ENCODE data around the gene CELA3A.
"Not testable (repeated sequence)": the region's sequence is repeated elsewhere in the genome, so short reads cannot be mapped to it uniquely, and the experiment has no call there.

CELA3A gene

DNA sequence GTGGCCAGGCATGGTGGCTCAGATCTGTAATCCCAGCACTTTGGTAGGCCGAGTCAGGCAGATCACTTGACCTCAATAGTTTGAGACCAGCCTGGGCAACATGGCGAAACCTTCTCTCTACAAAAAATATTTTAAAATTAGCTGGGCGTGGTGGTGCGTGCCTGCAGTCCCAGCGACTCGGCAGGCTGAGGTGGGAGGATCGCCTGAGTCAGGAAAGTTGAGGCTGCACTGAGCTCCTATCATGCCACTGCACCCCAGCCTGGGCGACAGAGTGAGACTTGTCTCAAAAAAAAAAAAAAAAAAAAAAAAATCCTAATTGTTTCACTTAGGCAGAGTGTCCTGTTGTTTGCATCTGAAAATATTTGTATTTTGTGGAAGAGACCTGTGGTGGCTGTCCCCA is 6.7 kb upstream of the CELA3A start:
- H3K4me1 ChIP-seq = not testable (repeated sequence)

DNA sequence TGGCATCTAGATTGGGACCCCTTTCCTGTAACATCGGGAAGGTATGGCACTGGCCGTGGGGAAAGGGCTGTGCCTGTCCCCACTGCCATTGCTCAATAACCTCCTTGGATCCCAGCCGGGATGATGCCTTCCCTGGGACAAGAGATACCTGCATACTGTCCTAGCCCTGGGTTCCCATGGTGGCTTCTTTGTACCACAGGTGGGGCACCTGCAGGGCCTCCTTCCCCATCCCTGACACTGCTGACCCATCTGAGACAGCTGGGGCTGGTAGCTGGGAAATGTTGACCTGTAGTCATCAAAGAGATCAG is 4.8 kb upstream of the CELA3A start:
- in situ Hi-C loops (cut with MboI; ENCODE audit: low sequenced_read_pairs); H3K4me1 ChIP-seq; DNase-seq (ENCODE audit: low spot score in 2 of 2): not testable (repeated sequence)

More for the DNA sequence above, 6.7 kb upstream of the CELA3A start:
- H3K4me3 ChIP-seq; H3K9me3 ChIP-seq; H3K27me3 ChIP-seq (ENCODE audit: low read depth); DNase-seq (ENCODE audit: low spot score in 2 of 2); in situ Hi-C loops (cut with MboI; ENCODE audit: low sequenced_read_pairs); H3K36me3 ChIP-seq (replicated peaks): not testable (repeated sequence)

DNA sequence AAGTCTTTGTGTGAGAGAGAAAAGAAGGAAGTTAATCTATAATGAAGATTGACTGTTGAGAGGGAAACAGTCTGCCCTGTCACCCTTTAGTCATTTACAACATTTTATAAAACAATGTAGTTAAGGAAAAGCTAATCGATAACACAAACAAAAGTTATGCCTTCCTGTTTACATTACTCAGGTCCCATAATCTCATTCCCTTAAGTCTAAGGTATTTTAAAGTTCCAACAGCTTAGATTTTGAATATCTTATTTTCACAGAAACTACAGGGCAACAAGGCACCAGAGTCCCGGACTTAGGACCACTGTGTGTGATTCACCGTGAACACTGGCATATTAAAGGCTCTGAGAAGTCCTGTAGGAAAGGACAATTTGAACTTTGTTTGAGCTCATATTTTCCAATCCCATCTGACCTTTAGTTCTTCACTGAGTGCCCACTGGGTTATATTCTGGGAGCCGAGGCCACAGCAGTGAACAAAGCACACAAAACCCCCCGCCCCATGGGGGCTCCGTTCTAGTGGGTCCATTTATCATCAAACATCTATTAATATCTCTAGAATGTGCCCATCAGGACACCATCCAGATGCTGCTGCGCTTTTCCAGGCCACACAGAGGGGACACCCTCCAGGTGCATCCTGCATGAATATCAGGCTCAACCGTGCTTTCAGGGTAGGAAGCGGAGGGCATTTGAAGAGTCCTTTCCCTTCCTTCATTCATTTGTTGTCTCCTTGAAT is 3.4 kb upstream of the CELA3A start:
- H3K4me3 ChIP-seq; in situ Hi-C loops (cut with MboI; ENCODE audit: low sequenced_read_pairs); H3K4me1 ChIP-seq; DNase-seq (ENCODE audit: low spot score in 2 of 2); H3K27me3 ChIP-seq (ENCODE audit: low read depth); H3K9me3 ChIP-seq; H3K36me3 ChIP-seq (replicated peaks): not testable (repeated sequence)

More for the DNA sequence above, 4.8 kb upstream of the CELA3A start:
- not testable (repeated sequence) for H3K27me3 ChIP-seq (ENCODE audit: low read depth); H3K9me3 ChIP-seq; H3K36me3 ChIP-seq (replicated peaks); H3K4me3 ChIP-seq

DNA sequence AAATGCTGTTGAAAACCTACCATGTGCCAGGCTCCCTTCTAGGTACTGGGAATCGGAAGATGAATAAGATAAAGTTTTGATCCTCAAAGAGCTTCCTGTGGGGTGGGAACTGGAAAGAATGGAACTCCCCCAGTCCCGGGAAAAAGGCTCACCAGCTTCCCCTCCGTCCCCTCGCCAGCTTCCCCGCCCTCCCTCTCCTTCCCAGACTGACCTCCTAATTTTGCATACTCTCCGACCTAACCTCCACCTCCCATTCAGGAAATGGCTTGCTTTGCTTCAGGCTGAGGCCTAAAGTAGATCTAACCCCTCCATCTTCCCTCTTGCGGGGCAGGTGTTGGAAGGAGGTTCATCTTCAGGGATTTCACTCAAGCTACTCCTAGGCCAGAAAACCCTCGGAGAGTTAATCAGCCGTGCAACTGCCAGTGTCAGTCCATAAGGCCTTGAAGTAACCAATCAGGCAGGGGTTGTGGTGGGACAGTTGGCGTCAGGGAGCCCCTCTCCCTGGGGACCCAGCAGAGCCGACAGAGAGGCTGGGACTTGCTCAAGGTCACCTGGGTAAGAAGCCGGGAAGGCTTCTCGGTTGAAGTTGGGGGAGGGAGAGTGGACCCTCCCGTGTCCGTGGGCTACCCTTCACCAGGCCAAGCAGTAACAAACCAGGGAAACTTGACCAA is 2.7 kb upstream of the CELA3A start:
- H3K4me1 ChIP-seq; H3K27me3 ChIP-seq (ENCODE audit: low read depth); H3K4me3 ChIP-seq; H3K9me3 ChIP-seq; in situ Hi-C loops (cut with MboI; ENCODE audit: low sequenced_read_pairs); DNase-seq (ENCODE audit: low spot score in 2 of 2); H3K36me3 ChIP-seq (replicated peaks): not testable (repeated sequence)

DNA sequence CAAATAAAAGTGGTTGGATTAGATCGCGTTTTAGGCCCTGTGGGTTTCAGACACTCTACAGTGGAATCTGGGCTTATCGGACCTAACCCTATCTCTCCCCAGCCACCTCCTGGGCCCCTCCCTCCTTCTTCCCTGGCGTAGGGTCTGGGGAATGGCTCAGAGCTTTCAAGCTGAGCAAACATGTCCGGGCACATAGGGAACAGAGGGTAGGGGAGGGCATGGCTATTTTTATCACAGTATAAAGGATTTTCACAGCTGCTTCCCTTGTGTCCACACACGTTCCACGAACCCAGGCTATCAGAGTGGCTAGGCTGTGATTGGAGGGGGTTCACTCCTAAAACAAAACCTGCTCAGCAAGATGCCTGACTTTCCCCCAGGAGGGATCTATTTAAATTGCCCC is 1.8 kb upstream of the CELA3A start:
- H3K36me3 ChIP-seq (replicated peaks); in situ Hi-C loops (cut with MboI; ENCODE audit: low sequenced_read_pairs); H3K4me1 ChIP-seq; H3K27me3 ChIP-seq (ENCODE audit: low read depth); DNase-seq (ENCODE audit: low spot score in 2 of 2); H3K4me3 ChIP-seq; H3K9me3 ChIP-seq: not testable (repeated sequence)

DNA sequence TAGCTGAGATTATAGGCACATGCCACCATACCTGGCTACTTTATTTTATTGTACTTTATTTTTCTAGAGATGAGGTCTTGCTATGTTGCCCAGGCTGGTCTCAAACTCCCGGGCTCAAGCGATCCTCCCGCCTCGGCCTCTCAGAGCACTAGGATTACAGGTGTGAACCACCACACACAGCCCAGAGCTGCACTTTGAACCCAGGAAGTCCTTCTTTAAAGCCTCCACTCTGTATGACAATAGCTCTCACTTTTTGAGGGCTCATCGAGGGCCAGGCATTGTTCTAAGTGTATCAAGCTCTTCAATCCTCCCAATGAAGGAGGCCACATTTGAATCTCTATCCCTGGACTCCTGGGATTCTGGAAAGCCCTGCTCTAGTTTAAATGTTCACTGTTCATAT is 1.0 kb downstream of the CELA3A start:
- H3K4me1 ChIP-seq; H3K27me3 ChIP-seq (ENCODE audit: low read depth); H3K9me3 ChIP-seq; DNase-seq (ENCODE audit: low spot score in 2 of 2); H3K4me3 ChIP-seq; H3K36me3 ChIP-seq (replicated peaks); in situ Hi-C loops (cut with MboI; ENCODE audit: low sequenced_read_pairs): not testable (repeated sequence)

DNA sequence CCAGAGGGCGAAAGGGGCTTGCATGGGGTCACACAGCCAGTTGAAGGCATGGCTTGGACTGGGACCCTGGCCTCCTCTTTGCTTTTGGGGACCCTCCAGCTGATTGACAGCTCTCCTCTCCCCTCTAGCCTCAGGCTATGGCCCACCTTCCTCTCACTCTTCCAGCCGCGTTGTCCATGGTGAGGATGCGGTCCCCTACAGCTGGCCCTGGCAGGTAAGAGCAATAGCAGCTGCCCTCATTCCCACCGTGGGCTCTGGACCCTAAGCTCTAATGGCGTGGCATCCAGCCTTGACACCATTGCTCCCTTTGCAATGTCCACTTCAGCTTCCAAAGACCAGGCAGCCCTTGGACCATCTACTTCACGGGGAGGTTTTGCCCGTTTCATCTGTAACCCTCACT is 1.4 kb downstream of the CELA3A start:
- in situ Hi-C loops (cut with MboI; ENCODE audit: low sequenced_read_pairs); DNase-seq (ENCODE audit: low spot score in 2 of 2); H3K9me3 ChIP-seq; H3K4me1 ChIP-seq; H3K4me3 ChIP-seq; H3K27me3 ChIP-seq (ENCODE audit: low read depth); H3K36me3 ChIP-seq (replicated peaks): not testable (repeated sequence)

DNA sequence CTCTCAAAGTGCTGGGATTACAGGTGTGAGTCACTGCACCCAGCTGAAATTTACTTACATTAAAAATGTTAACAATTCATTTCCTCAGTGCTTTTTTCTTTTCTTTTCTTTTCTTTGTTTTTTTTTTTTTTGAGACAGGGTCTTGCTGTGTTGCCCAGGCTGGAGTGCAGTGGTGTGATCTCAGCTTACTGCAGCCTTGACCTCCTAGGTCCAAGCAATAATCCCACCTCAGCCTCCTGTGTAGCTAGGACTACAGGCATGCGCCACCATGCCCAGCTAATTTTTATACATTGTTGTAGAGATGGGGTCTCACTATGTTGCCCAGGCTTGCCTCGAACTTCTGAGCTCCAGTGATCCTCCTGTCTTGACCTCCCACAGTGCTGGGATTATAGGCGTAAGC is 2.5 kb downstream of the CELA3A start:
- in situ Hi-C loops (cut with MboI; ENCODE audit: low sequenced_read_pairs); H3K36me3 ChIP-seq (replicated peaks); H3K4me1 ChIP-seq; H3K4me3 ChIP-seq; DNase-seq (ENCODE audit: low spot score in 2 of 2); H3K9me3 ChIP-seq; H3K27me3 ChIP-seq (ENCODE audit: low read depth): not testable (repeated sequence)

DNA sequence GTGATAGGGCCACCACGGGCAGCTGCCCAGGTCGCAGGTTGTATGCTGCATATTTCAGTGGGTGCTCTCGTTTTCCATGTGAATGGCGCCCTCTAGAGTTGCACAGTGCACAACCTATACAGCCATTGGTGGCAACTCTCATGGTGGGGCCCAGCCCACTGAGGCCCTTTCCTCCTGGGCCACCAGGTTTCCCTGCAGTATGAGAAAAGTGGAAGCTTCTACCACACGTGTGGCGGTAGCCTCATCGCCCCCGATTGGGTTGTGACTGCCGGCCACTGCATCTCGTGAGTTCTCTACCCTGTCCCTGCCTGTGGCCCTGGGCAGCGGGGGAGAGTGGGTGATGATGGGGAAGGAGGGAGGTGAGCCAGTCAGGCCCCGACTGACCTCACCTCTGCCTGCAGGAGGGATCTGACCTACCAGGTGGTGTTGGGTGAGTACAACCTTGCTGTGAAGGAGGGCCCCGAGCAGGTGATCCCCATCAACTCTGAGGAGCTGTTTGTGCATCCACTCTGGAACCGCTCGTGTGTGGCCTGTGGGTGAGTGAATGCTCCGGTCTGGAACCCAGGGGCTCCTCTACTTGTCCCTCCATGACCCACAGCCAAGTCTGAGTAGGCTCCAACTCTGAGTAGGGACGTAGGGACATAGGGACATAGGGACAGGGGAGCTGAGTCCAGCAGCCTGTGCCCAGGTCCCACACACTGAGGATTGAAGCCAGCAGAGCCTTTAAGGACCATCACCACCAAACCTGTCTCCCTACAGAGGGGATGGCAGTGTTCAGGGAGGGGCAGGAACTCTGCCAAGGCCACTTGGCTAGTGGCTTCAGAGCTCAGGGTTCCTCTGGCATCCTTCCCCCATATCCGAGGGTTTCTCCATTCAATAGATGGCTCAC is 4.0 kb downstream of the CELA3A start:
- H3K4me3 ChIP-seq; H3K36me3 ChIP-seq (replicated peaks); H3K4me1 ChIP-seq; in situ Hi-C loops (cut with MboI; ENCODE audit: low sequenced_read_pairs); H3K27me3 ChIP-seq (ENCODE audit: low read depth); H3K9me3 ChIP-seq: not testable (repeated sequence)
- DNase-seq (ENCODE audit: low spot score in 2 of 2) = peak in 1 of 2 experiments; percentile 76

DNA sequence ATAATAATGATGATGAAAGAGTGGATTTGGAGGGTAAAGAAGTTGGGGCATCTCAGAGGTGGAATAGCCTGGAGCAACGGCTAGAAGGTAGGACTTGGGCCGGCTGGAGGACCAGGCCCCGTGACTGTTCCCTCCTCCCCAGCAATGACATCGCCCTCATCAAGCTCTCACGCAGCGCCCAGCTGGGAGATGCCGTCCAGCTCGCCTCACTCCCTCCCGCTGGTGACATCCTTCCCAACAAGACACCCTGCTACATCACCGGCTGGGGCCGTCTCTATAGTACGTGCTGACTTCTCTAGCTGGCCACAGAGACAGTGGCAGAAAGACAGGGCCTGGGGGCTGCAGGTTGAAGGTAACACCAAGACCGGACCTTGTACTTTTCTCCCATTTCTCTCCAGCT is 5.3 kb downstream of the CELA3A start:
- H3K27me3 ChIP-seq (ENCODE audit: low read depth); H3K4me1 ChIP-seq; in situ Hi-C loops (cut with MboI; ENCODE audit: low sequenced_read_pairs); H3K4me3 ChIP-seq; H3K9me3 ChIP-seq; H3K36me3 ChIP-seq (replicated peaks); DNase-seq (ENCODE audit: low spot score in 2 of 2): not testable (repeated sequence)

DNA sequence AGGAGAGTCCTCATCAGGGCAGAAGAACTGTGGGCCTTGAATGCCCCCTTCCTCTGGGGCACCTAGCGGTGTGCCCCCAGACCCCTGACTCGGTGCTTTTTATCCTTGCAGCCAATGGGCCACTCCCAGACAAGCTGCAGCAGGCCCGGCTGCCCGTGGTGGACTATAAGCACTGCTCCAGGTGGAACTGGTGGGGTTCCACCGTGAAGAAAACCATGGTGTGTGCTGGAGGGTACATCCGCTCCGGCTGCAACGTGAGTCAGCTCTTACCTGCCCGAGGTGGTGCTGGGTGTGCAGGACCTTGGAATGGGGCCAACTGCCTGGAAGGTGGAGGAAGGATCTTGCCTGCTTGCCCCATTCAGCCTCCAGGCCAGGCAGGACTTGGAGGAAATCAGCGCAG is 5.8 kb downstream of the CELA3A start:
- H3K27me3 ChIP-seq (ENCODE audit: low read depth); H3K4me3 ChIP-seq; H3K36me3 ChIP-seq (replicated peaks); in situ Hi-C loops (cut with MboI; ENCODE audit: low sequenced_read_pairs); H3K4me1 ChIP-seq; DNase-seq (ENCODE audit: low spot score in 2 of 2); H3K9me3 ChIP-seq: not testable (repeated sequence)

DNA sequence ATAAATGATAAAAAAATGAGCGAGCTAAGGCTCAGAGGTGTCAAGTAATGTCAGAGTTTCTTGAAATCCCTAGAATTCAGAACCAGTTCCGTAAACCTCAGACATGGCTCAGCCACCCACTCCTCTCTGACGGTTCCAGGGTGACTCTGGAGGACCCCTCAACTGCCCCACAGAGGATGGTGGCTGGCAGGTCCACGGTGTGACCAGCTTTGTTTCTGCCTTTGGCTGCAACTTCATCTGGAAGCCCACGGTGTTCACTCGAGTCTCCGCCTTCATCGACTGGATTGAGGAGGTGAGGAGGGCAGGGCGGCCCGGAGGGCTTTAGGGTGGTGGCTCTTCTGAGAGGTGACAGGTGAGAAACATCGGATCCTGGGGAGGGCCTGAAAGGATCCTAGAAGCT is 8.1 kb downstream of the CELA3A start:
- H3K36me3 ChIP-seq (replicated peaks); H3K9me3 ChIP-seq; in situ Hi-C loops (cut with MboI; ENCODE audit: low sequenced_read_pairs); H3K27me3 ChIP-seq (ENCODE audit: low read depth); H3K4me1 ChIP-seq; DNase-seq (ENCODE audit: low spot score in 2 of 2); H3K4me3 ChIP-seq: not testable (repeated sequence)

DNA sequence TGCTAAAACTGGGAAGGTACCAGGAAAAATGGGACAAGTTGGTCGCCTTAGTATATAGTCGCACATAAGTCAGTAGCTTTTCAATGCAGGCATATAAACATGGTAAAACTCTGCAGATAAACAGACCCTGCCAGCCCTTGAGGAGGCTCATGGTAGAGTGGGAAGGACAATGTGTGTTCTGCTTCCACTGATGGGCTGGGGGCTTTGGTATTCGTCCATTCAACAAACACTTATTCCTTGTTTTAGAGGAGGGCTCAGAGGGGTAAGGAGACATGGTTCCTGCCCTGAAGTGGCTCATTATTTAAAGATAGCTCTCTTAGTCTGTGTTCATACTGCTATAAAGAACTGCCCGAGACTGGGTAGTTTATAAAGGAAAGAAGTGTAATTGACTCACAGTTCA is 11.3 kb downstream of the CELA3A start:
- in situ Hi-C loops (cut with MboI; ENCODE audit: low sequenced_read_pairs); H3K9me3 ChIP-seq; H3K4me3 ChIP-seq; H3K27me3 ChIP-seq (ENCODE audit: low read depth); H3K4me1 ChIP-seq; DNase-seq (ENCODE audit: low spot score in 2 of 2); H3K36me3 ChIP-seq (replicated peaks): not testable (repeated sequence)

DNA sequence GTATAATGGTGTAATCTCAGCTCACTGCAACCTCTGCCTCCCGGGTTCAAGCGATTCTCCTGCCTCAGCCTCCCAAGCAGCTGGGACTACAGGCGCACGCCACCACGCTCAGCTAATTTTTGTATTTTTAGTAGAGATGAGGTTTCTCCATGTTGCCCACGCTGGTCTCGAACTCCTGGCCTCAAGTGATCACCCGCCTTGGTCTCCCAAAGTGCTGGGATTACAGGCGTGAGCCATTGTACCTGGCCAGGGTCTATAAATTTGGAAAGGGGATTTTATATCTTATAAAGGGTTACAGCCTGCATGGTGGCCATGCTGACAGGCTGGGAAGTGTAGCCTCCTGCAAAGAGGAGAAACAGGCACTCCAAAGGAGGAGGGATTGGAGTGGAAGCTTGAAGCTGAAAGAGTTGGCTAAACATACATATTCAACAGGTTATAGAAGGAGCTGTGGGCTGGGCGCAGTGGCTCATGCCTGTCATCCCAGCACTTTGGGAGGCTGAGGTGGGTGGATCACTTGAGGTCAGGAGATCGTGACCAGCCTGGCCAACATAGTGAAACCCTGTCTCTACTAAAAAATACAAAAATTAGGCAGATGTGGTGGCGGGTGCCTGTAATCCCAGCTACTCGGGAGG is 13.2 kb downstream of the CELA3A start:
- DNase-seq (ENCODE audit: low spot score in 2 of 2); H3K27me3 ChIP-seq (ENCODE audit: low read depth); in situ Hi-C loops (cut with MboI; ENCODE audit: low sequenced_read_pairs); H3K4me3 ChIP-seq; H3K9me3 ChIP-seq; H3K4me1 ChIP-seq; H3K36me3 ChIP-seq (replicated peaks): not testable (repeated sequence)
